ENCODE measurements around the gene PLCB1. TPM values are rescaled to one million over a fixed set of nuclear protein-coding genes. Genes with fewer than 3 reads are reported as not detected.

PLCB1 gene
- total and polyA plus RNA-seq, 10 of the 15 experiments (the other 5 are each of a cell fraction or from before 2014, with no cell fraction given) = 0.05 to 5.3 (median 0.17) TPM; not detected in 1

DNA sequence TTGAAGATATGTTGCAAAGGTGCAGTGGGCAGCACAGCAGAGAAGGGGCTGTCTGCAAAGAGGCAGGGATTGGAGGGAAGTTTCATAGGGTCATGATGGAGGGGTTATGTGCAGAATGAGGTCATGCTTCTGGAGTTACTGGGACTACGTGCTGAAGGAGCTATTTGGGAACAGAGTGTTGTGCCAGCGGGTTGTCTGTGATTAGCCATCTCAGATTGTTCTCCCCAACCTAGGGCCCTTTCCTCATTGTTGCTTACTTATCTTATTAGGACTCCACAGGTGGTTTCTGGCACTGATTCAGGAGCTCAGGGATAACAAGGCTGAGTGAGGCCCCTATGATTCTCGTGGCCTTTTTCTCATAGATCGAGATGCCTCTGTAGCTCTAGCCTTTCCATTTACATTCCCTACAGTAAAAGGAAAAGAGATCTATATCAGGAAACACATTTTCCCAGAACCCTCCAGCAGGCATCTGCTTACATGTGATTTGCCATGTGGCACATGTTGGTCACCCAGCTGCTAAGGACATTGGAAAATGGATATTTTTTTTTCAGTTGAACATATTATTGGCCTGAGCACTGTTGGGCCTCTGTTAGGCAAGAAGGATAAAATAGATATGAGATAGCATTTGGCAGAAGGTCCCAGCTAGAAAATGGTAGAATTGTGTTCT is 507.2 kb downstream of the PLCB1 start (continued):
- TF ChIP-seq, protein P1, sequence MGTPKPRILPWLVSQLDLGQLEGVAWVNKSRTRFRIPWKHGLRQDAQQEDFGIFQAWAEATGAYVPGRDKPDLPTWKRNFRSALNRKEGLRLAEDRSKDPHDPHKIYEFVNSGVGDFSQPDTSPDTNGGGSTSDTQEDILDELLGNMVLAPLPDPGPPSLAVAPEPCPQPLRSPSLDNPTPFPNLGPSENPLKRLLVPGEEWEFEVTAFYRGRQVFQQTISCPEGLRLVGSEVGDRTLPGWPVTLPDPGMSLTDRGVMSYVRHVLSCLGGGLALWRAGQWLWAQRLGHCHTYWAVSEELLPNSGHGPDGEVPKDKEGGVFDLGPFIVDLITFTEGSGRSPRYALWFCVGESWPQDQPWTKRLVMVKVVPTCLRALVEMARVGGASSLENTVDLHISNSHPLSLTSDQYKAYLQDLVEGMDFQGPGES (IDR thresholded peaks at IDR 0.05) = no peak
- TF ChIP-seq NR2C2 (IDR thresholded peaks at IDR 0.05; ENCODE audit: borderline replicate concordance, control insufficient read depth, insufficient read length, low read depth) (no peak), KAT2A (conservative IDR thresholded peaks at IDR 0.05; ENCODE audit: control insufficient read depth, low read depth, low read length) (no peak), SPI1 (IDR thresholded peaks at IDR 0.05; ENCODE audit: borderline replicate concordance, insufficient read depth, low read depth, low read length) (no peak), NR2C1 (IDR thresholded peaks at IDR 0.05) (no peak), EZH2 (IDR thresholded peaks at IDR 0.05; ENCODE audit: borderline replicate concordance, control insufficient read depth, low read depth, low read length) (no peak)
- TF ChIP-seq, protein P2, sequence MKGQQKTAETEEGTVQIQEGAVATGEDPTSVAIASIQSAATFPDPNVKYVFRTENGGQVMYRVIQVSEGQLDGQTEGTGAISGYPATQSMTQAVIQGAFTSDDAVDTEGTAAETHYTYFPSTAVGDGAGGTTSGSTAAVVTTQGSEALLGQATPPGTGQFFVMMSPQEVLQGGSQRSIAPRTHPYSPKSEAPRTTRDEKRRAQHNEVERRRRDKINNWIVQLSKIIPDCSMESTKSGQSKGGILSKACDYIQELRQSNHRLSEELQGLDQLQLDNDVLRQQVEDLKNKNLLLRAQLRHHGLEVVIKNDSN (IDR thresholded peaks at IDR 0.05; ENCODE audit: borderline replicate concordance, extremely low read length, insufficient read depth, low read depth, low read length) = no peak
- TF ChIP-seq, protein P3, sequence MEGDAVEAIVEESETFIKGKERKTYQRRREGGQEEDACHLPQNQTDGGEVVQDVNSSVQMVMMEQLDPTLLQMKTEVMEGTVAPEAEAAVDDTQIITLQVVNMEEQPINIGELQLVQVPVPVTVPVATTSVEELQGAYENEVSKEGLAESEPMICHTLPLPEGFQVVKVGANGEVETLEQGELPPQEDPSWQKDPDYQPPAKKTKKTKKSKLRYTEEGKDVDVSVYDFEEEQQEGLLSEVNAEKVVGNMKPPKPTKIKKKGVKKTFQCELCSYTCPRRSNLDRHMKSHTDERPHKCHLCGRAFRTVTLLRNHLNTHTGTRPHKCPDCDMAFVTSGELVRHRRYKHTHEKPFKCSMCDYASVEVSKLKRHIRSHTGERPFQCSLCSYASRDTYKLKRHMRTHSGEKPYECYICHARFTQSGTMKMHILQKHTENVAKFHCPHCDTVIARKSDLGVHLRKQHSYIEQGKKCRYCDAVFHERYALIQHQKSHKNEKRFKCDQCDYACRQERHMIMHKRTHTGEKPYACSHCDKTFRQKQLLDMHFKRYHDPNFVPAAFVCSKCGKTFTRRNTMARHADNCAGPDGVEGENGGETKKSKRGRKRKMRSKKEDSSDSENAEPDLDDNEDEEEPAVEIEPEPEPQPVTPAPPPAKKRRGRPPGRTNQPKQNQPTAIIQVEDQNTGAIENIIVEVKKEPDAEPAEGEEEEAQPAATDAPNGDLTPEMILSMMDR (IDR thresholded peaks at IDR 0.05 in 2 of 3, conservative IDR thresholded peaks at IDR 0.05 in 1 of 3; ENCODE audit: control insufficient read depth in 2 of 3, extremely low read depth in 1 of 3, insufficient read depth in 1 of 3, low read depth in 3 of 3, low read length in 3 of 3) = no peak
